Right lobe of liver (tissue), 4 donors: ENCODE data around the gene RGS1.

Experiments
- POLR2A ChIP-seq: fragments of 450-650 bp; IDR thresholded peaks from one replicate; pipeline ENCODE4 v1.6.1; 2017; ENCODE audit warnings: antibody characterized with exemption, mild to moderate bottlenecking
- TF ChIP-seq, protein P1 (sequence below), 4 donors: fragments of 200-600 bp in 3 of 4; fragments of 450-650 bp in 1 of 4; IDR thresholded peaks; one replicate each; pipeline versions ENCODE4 v1.5.1 to v1.8.0; 2016 to 2022; ENCODE audit warnings: antibody characterized with exemption in 4 of 4, mild to moderate bottlenecking in 2 of 4
- donor health status: DM: no; HTN: no; CAD: no.
- donor health status: DM: no; HTN: no; CAD: no.
- donor health status: DM: no; HTN: yes; CAD: no.

DNA sequence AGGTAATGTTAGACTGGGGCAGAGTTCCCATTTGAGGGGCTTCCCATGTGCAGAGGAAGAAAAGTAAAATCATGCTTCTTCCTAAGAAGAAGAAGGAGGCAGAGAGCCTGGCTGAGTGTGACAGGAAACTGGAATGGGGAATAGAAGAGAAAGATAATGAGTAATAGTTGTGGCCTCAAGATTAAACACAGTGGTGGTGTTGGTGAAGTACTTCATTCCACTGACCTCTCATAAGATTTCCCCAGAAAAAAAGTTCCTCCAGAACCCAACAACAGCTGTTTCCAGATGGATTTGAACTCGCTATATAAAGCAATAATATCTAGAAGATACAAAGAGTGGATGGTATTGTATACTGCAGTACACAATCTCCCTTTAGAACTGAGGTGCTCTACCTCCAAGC is 13.0 kb downstream of the RGS1 start:
- TF ChIP-seq, protein P1, sequence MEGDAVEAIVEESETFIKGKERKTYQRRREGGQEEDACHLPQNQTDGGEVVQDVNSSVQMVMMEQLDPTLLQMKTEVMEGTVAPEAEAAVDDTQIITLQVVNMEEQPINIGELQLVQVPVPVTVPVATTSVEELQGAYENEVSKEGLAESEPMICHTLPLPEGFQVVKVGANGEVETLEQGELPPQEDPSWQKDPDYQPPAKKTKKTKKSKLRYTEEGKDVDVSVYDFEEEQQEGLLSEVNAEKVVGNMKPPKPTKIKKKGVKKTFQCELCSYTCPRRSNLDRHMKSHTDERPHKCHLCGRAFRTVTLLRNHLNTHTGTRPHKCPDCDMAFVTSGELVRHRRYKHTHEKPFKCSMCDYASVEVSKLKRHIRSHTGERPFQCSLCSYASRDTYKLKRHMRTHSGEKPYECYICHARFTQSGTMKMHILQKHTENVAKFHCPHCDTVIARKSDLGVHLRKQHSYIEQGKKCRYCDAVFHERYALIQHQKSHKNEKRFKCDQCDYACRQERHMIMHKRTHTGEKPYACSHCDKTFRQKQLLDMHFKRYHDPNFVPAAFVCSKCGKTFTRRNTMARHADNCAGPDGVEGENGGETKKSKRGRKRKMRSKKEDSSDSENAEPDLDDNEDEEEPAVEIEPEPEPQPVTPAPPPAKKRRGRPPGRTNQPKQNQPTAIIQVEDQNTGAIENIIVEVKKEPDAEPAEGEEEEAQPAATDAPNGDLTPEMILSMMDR (IDR thresholded peaks at IDR 0.05), result no peak
- no peak for TF ChIP-seq POLR2A
